Prostate gland (tissue), 2 donors: ENCODE results near the gene DTNB.

ENCODE experiments used
- CTCF ChIP-seq, 4 experiments: fragments of 200-600 bp in 2 of 4; fragments of 450-650 bp in 2 of 4; sonication (generic) in 2 of 4; IDR thresholded peaks; 1 replicate in 3 of 4; 2 replicates in 1 of 4; pipeline ENCODE4 v1.5.1; 2016 to 2019; ENCODE audit warnings: antibody characterized with exemption in 4 of 4, mild to moderate bottlenecking in 2 of 4, moderate library complexity in 2 of 4
- POLR2A ChIP-seq: fragments of 450-650 bp; IDR thresholded peaks from one replicate; pipeline ENCODE4 v1.6.1; 2016; ENCODE audit warnings: antibody characterized with exemption, mild to moderate bottlenecking
- POLR2AphosphoS5 ChIP-seq: sonication (generic); formaldehyde crosslinking; IDR thresholded peaks from one replicate; pipeline ENCODE4 v1.6.1; 2017; ENCODE audit warnings: antibody characterized with exemption

DNA sequence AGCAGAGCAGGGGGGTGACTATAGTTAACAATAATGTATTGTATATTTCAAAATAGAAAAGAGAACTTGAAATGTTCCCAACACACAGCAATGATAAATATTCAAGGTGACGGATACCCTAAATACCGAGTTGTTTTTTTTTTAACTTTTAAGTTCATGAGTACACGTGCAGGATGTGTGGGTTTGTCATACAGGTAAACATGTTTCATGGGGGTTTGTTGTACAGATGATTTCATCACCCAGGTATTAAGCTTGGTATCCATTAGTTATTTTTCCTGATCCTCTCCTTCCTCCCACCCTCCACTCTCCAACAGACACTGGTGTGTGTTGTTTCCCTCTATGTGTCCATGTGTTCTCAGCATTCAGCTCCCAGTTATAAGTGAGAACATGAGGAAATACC lies 167.2 kb downstream of the DTNB start:
- TF ChIP-seq CTCF (IDR thresholded peaks at IDR 0.05) (no peak), POLR2A (no peak), POLR2AphosphoS5 (no peak)
